ENCODE data around the gene PYGO1. TPM values are rescaled to one million over a fixed set of nuclear protein-coding genes. Genes with fewer than 3 reads are reported as not detected.

The PYGO1 gene
- 1.1 and 1.3 TPM in 2 replicates for total RNA-seq (2021; fragmentation: NEBNext Ultra II Directional; extraction: Animal tissue kit (Norgen Biotek cat#: 25700))
- polyA plus RNA-seq (2011; rRNA removed) = 0.25 and 0.50 TPM in 2 replicates
- 0.23 TPM for polyA plus RNA-seq (2011; cell fraction: cytosol; rRNA removed)
- polyA plus RNA-seq (2011; cell fraction: nucleus; rRNA removed) = 0.10 TPM
- 0.45 to 0.77 TPM (median 0.55 TPM) in 4 replicates for polyA plus RNA-seq (2012, experiment 1 of 2)
- 0.03 TPM for polyA plus RNA-seq (2012, experiment 2 of 2)
- 0.81 TPM for polyA plus RNA-seq (2013, experiment 1 of 2)
- 0.74 TPM for polyA plus RNA-seq (2013, experiment 2 of 2)
- polyA minus RNA-seq (2011; rRNA and poly(A)+ RNA removed) = 1.5 and 1.6 TPM in 2 replicates
- polyA minus RNA-seq (2011; cell fraction: cytosol; rRNA and poly(A)+ RNA removed) = 0.22 TPM
- polyA minus RNA-seq (2011; cell fraction: nucleus; rRNA and poly(A)+ RNA removed) = 1.00 TPM
- long read RNA-seq, experiment 1, partial matches to known transcripts = 0 of 1 reads
- long read RNA-seq, experiment 1, other reads (novel, unspliced or antisense) = 1 of 1 reads
- long read RNA-seq, experiment 2 = 0 reads

- FAIRE-seq = no peak
- CTCF ChIA-PET (ENCODE audit: partially characterized antibody) = interaction anchor here (1.2 kb wide), 3 partner anchors 11 to 74 kb away, joined by 4 to 6 read pairs (median 5); no protein-coding TSS in a partner anchor
- POLR2A ChIA-PET (ENCODE audit: partially characterized antibody) = no interaction called here
- no peak for TF ChIP-seq ATF2 (IDR thresholded peaks at IDR 0.05; ENCODE audit: low read length)
- 0 out of 4 replicates have a peak, but pooled peaks of 1 of the 2 experiments have one; percentile 4 for TF ChIP-seq RAD21 (IDR thresholded peaks at IDR 0.05 in 1 of 2, conservative IDR thresholded peaks at IDR 0.05 in 1 of 2; ENCODE audit: low read depth in 2 of 2, low read length in 2 of 2)
- TF ChIP-seq BACH1 (IDR thresholded peaks at IDR 0.05; ENCODE audit: low read length) = 0 out of 2 replicates have a peak, but pooled peaks have one; percentile 26
- TF ChIP-seq TBP (IDR thresholded peaks at IDR 0.05; ENCODE audit: low read depth, low read length) = 0 out of 2 replicates have a peak, but pooled peaks have one; percentile 17
- no peak for TF ChIP-seq POLR2A (IDR thresholded peaks at IDR 0.05; ENCODE audit: control extremely low read depth in 1 of 2, low read depth in 2 of 2, low read length in 2 of 2)
- TF ChIP-seq TEAD4 (IDR thresholded peaks at IDR 0.05; ENCODE audit: low read depth, low read length) = no peak
- TF ChIP-seq KDM4A (IDR thresholded peaks at IDR 0.05; ENCODE audit: low read depth, low read length, severe bottlenecking) = peak; percentile 56
Measured at GRCh38 chr15:55588070-55588814, at the start of gene PYGO1. PYGO1 (minus strand) TSS chr15:55588345; CDS start chr15:55587883, 462 bp downstream.

More at GRCh38 chr15:55588070-55588814, at the start of gene PYGO1:
- no peak within 1 kb of the TSS for H2BK5ac ChIP-seq (ENCODE audit: low read depth, low read length)
- no peak within 1 kb of the TSS for H3K27ac ChIP-seq (ENCODE audit: low read depth, low read length)
- no peak within 1 kb of the TSS for H2AK5ac ChIP-seq (ENCODE audit: low read depth, low read length)
- H3K4me2 ChIP-seq (ENCODE audit: insufficient read depth in 1 of 2, low read depth in 2 of 2, low read length in 2 of 2) = peak within 1 kb of the TSS; percentile 63 to 90
- 1% methylated on average over 20 of the region's 107 CpGs; no CpG with 5 or more reads in 1 of the 2 experiments for WGBS, 2 experiments (ENCODE audit: extremely low coverage in 1 of 2, insufficient coverage in 1 of 2, insufficient read length in 1 of 2, insufficient replicate concordance in 2 of 2, low coverage in 1 of 2, low lambda C conversion rate in 2 of 2, missing lambda C conversion rate in 1 of 2)
- H3K4me3 ChIP-seq (ENCODE audit: extremely low read depth in 1 of 4, insufficient read depth in 2 of 4, low read depth in 3 of 4, low read length in 4 of 4) = peak within 1 kb of the TSS; percentile 53 to 79 (median 71)
- no peaks in the 10 kb centered on the region; a peak in 1 of 7 replicates for H3K4me1 ChIP-seq (replicated peaks in 1 of 4; ENCODE audit: control insufficient read depth in 3 of 4, insufficient read depth in 4 of 4, low read length in 3 of 4)
- no peak within 1 kb of the TSS for H4K5ac ChIP-seq (ENCODE audit: insufficient read length, low read depth, low read length)
- H3K36me3 ChIP-seq (ENCODE audit: control insufficient read depth in 2 of 4, insufficient read depth in 4 of 4, low read length in 3 of 4) = no peaks in the 10 kb centered on the region; a peak in 1 of 8 replicates
- H4K91ac ChIP-seq (replicated peaks; ENCODE audit: insufficient read length, low read length) = no peak within 1 kb of the TSS
- H3K79me1 ChIP-seq (ENCODE audit: low read depth, low read length) = no peaks in the 10 kb centered on the region
- H2AFZ ChIP-seq (ENCODE audit: low read length) = peak within 1 kb of the TSS; percentile 91; the same call in 1 of the 2 replicates
- H4K8ac ChIP-seq (ENCODE audit: extremely low read depth, insufficient read depth, low read length) = peak within 1 kb of the TSS; percentile 57; the same call in 1 of the 2 replicates
- H3K9ac ChIP-seq (replicated peaks in 1 of 4; ENCODE audit: extremely low read depth in 1 of 4, low read depth in 3 of 4, low read length in 3 of 4) = peak within 1 kb of the TSS in 3 of 4 experiments; percentile 41 to 64 (median 43); a peak in 6 of 7 replicates
- H3K23me2 ChIP-seq (ENCODE audit: low read depth, low read length) = peaks cover 8% of the 10 kb centered on the region
- H2BK20ac ChIP-seq (ENCODE audit: low read length) = no peak within 1 kb of the TSS
- peak within 1 kb of the TSS; percentile 32; the same call in 1 of the 2 replicates for H3K18ac ChIP-seq (ENCODE audit: extremely low read depth, low read length)
- peak in 1 of 2 experiments; percentile 72 for DNase-seq (ENCODE audit: low read depth in 1 of 2, low spot score in 2 of 2)
- H2BK120ac ChIP-seq (replicated peaks; ENCODE audit: low read depth, low read length) = no peak within 1 kb of the TSS
- no peak within 1 kb of the TSS for H3K56ac ChIP-seq (replicated peaks; ENCODE audit: insufficient read length, low read depth, low read length)
- no peak within 1 kb of the TSS for H3K14ac ChIP-seq (ENCODE audit: insufficient read length)
- no peak within 1 kb of the TSS for H3K23ac ChIP-seq (ENCODE audit: insufficient read length)
- no peak within 1 kb of the TSS for H3K4ac ChIP-seq (replicated peaks; ENCODE audit: insufficient read length, low read depth, low read length)
- peaks cover 18 to 40% (median 32%) of the 10 kb centered on the region in 4 experiments for H3K27me3 ChIP-seq (replicated peaks in 1 of 4; ENCODE audit: control insufficient read depth in 3 of 4, extremely low read depth in 1 of 4, insufficient read depth in 3 of 4, low read length in 3 of 4)
- H4K20me1 ChIP-seq (replicated peaks in 1 of 2; ENCODE audit: control insufficient read depth in 1 of 2, insufficient read depth in 2 of 2, low read length in 2 of 2) = peaks cover 0 to 2% of the 10 kb centered on the region in 2 experiments
- H3K79me2 ChIP-seq (ENCODE audit: control insufficient read depth in 1 of 2, insufficient read depth in 2 of 2, low read length in 2 of 2) = no peaks in the 10 kb centered on the region
- H2BK12ac ChIP-seq (ENCODE audit: low read depth, low read length) = 0 out of 2 replicates have a peak within 1 kb of the TSS, but pooled peaks have one; percentile 29
- no peaks in the 10 kb centered on the region for H3K9me3 ChIP-seq (ENCODE audit: insufficient read depth in 2 of 2, low read depth in 1 of 2, low read length in 1 of 2)
- H2BK15ac ChIP-seq (ENCODE audit: low read length) = peak within 1 kb of the TSS; percentile 88; the same call in 1 of the 2 replicates
